Measurements from ENCODE around the gene CXXC5. TPM values are rescaled to one million over a fixed set of nuclear protein-coding genes. Genes with fewer than 3 reads are reported as not detected.
A peak's percentile ranks its signal among the peaks of the same experiment; 100 is the strongest.

Gene CXXC5
- total and polyA plus RNA-seq, 9 of the 15 experiments (the other 6 are each of a cell fraction or from before 2014, with no cell fraction given) = 1.9 to 123 (median 45.8) TPM

- TF ChIP-seq SFPQ (IDR thresholded peaks at IDR 0.05; ENCODE audit: low read depth, low read length) (no peak), NR2F6 (CRISPR knock-in tag; IDR thresholded peaks at IDR 0.05) (no peak), ARID1B (IDR thresholded peaks at IDR 0.05) (peak; percentile 63), PRPF4 (IDR thresholded peaks at IDR 0.05; ENCODE audit: insufficient read depth, low read depth, low read length, poor library complexity, severe bottlenecking) (peak; percentile 70), RBM34 (IDR thresholded peaks at IDR 0.05; ENCODE audit: borderline replicate concordance, insufficient read depth, low read length) (no peak), SP2 (IDR thresholded peaks at IDR 0.05; ENCODE audit: extremely low read depth, low read depth, low read length, poor library complexity, severe bottlenecking) (no peak), ZFP36 (IDR thresholded peaks at IDR 0.05; ENCODE audit: low read depth, low read length, partially characterized antibody) (no peak), ZSCAN32 (CRISPR knock-in tag; IDR thresholded peaks at IDR 0.05) (no peak), GABPB1 (CRISPR knock-in tag; IDR thresholded peaks at IDR 0.05) (peak; percentile 34), SMARCB1 (IDR thresholded peaks at IDR 0.05; ENCODE audit: insufficient read length, low read depth) (no peak), MEIS2 (IDR thresholded peaks at IDR 0.05; ENCODE audit: partially characterized antibody) (no peak), RNF2 (IDR thresholded peaks at IDR 0.05) (peak; percentile 31), ZNF12 (CRISPR knock-in tag; IDR thresholded peaks at IDR 0.05) (no peak), CREBBP (IDR thresholded peaks at IDR 0.05; ENCODE audit: low read depth, low read length) (no peak), TAF9B (IDR thresholded peaks at IDR 0.05; ENCODE audit: partially characterized antibody) (peak; percentile 24), CLOCK (CRISPR knock-in tag; IDR thresholded peaks at IDR 0.05; ENCODE audit: borderline replicate concordance) (no peak)
These were observed 48.9 kb downstream of the CXXC5 start (continued) for GRCh38 chr5:139696894-139697658.

Measured in K562 (cell line).